Measurements from ENCODE around the gene CCDC90B. TPM values are rescaled to one million over a fixed set of nuclear protein-coding genes. Genes with fewer than 3 reads are reported as not detected.

CCDC90B gene
- total and polyA plus RNA-seq, 4 donors: 31.6 to 84.6 (median 36.8) TPM

DNA sequence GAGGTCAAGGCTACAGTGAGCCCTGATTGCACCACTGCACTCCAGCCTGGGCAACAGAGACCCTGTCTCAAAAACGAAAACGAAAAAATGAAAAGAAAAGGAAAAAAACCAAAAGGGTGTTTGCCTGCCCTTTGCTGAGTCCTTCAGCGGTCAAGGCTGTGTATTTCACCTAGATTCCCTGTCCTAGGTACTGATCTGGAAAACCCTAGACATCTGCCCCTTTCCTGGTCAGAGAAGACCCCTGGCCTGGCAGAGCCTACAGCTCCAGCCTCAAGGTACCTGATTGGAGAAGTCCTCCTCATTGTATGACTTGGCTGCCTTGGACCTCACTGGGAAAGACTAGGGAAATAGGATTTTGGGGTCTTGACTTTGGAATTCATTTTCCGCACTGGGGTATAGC, 8.0 kb upstream of the CCDC90B start:
- Histone ChIP-seq H3K4me3 (ENCODE audit: low read length in 2 of 2) (no peak overlapping the region), H3K4me1 (ENCODE audit: control insufficient read depth in 1 of 2, insufficient read depth in 2 of 2, low read length in 2 of 2) (no peaks in the 10 kb centered on the region), H3K9me3 (ENCODE audit: control insufficient read depth, low read length) (no peaks in the 10 kb centered on the region), H3K27ac (ENCODE audit: low read depth in 1 of 2, low read length in 2 of 2) (no peak overlapping the region), H3K36me3 (ENCODE audit: control insufficient read depth in 1 of 2, insufficient read depth in 2 of 2, low read length in 1 of 2) (no peaks in the 10 kb centered on the region), H3K27me3 (ENCODE audit: control insufficient read depth in 1 of 2, insufficient read depth in 2 of 2, low read length in 1 of 2) (no peaks in the 10 kb centered on the region)
- ATAC-seq (ENCODE audit: low FRiP score): no peak
- 88 to 90% methylated on average over 4 of the region's 4 CpGs for whole genome bisulfite sequencing, 2 donors
- DNase-seq: no peak
- intact Hi-C loops (cut with DNase I): loop anchor here (5.0 to 10.0 kb wide), 4 partner anchors 428 to 569 kb away; no protein-coding TSS in a partner anchor

DNA sequence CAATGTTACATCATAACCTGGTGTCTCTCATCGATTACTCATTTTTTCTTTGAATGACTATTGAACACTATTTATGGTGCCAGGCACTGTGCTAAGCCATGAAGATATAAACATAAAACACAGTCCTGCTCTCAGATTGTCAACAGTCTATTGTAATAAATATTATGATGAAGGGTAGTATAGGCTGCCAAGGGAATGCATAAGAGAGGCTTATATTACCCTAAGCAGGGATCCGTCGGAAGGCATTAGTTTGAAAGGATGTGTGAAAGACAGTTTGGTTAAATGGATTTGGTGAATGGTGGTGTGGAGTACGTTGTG, 7.2 kb upstream of the CCDC90B start:
- H3K27me3 ChIP-seq (ENCODE audit: control insufficient read depth in 1 of 2, insufficient read depth in 2 of 2, low read length in 1 of 2): no peaks in the 10 kb centered on the region
- 82 to 84% methylated on average over 4 of the region's 4 CpGs for WGBS, 2 donors
- H3K9me3 ChIP-seq (ENCODE audit: control insufficient read depth, low read length): no peaks in the 10 kb centered on the region
- H3K27ac ChIP-seq (ENCODE audit: low read depth in 1 of 2, low read length in 2 of 2): no peak overlapping the region
- H3K36me3 ChIP-seq (ENCODE audit: control insufficient read depth in 1 of 2, insufficient read depth in 2 of 2, low read length in 1 of 2): no peaks in the 10 kb centered on the region
- no peaks in the 10 kb centered on the region for H3K4me1 ChIP-seq (ENCODE audit: control insufficient read depth in 1 of 2, insufficient read depth in 2 of 2, low read length in 2 of 2)
- no peak overlapping the region for H3K4me3 ChIP-seq (ENCODE audit: low read length in 2 of 2)
- no peak for DNase-seq
- ATAC-seq (ENCODE audit: low FRiP score): no peak
- intact Hi-C loops (cut with DNase I): loop anchor here (5.0 to 10.0 kb wide), 4 partner anchors 429 to 569 kb away; no protein-coding TSS in a partner anchor

DNA sequence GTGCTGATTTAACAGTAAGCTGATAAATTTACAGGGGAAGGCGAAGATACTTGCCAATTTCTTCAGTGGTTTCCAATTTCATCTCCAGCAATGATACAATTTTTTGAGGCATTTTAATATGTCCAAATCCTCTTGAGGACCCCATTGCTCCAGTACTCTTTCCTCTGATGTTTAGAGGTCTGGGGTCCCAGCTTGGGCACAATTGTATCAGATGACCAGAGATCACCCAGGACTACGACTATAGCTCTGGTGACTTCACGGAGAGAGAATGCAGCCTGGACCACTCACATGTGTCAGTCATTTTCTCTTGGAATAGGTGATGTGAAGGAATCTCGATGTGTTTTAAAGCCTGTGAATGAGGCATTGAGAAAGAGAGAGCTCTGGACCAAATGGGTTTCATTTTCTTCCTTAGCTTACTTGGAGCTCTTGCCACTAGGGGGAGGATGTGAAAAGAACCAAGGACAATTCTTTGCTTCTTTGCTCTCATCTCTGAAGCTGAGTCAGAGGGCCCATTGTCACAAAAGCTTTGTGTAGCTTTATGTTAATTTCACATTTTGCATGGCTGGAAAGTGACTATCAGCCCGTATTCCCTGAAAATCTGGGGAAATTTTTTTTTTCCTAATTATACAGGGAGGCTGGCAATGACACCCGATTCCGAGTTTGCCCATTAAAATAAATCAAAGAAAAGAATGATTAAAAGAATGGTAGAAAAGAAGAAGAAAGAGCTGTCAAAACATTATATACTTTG, 6.7 kb upstream of the CCDC90B start:
- Histone ChIP-seq H3K27ac (ENCODE audit: low read depth in 1 of 2, low read length in 2 of 2) (no peak overlapping the region), H3K36me3 (ENCODE audit: control insufficient read depth in 1 of 2, insufficient read depth in 2 of 2, low read length in 1 of 2) (no peaks in the 10 kb centered on the region), H3K4me3 (ENCODE audit: low read length in 2 of 2) (no peak overlapping the region), H3K27me3 (ENCODE audit: control insufficient read depth in 1 of 2, insufficient read depth in 2 of 2, low read length in 1 of 2) (no peaks in the 10 kb centered on the region), H3K9me3 (ENCODE audit: control insufficient read depth, low read length) (no peaks in the 10 kb centered on the region), H3K4me1 (ENCODE audit: control insufficient read depth in 1 of 2, insufficient read depth in 2 of 2, low read length in 2 of 2) (no peaks in the 10 kb centered on the region)
- DNase-seq (no peak), ATAC-seq (ENCODE audit: low FRiP score) (peak; percentile 76)
- intact Hi-C loops (cut with DNase I): loop anchor here (5.0 to 10.0 kb wide), 4 partner anchors 429 to 568 kb away; no protein-coding TSS in a partner anchor
- WGBS, 2 donors: 43 to 49% methylated on average over 7 of the region's 7 CpGs

DNA sequence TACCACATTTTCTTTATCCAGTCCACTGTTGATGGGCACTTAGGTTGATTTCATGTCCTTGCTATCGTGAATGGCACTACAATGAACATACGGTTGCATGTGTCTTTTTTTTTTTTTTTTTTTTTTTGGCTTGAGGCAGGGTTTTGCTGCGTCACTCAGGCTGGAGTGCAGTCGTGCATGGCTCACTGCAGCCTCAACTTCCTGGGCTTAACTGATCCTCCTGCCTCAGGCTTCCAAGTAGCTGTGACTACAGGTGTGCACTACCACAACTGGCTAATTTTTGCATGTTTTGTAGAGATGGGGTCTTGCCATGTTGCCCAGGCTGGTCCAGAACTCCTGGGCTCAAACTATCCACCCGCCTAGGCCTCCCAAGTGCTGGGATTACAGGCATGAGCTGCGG, 1.5 kb upstream of the CCDC90B start:
- no peaks in the 10 kb centered on the region for H3K27me3 ChIP-seq (ENCODE audit: control insufficient read depth in 1 of 2, insufficient read depth in 2 of 2, low read length in 1 of 2)
- 94 to 96% methylated on average over 6 of the region's 6 CpGs for WGBS, 2 donors
- H3K4me1 ChIP-seq (ENCODE audit: control insufficient read depth in 1 of 2, insufficient read depth in 2 of 2, low read length in 2 of 2): peaks cover 0 to 5% of the 10 kb centered on the region in 2 donors
- H3K9me3 ChIP-seq (ENCODE audit: control insufficient read depth, low read length): no peaks in the 10 kb centered on the region
- no peak overlapping the region for H3K27ac ChIP-seq (ENCODE audit: low read depth in 1 of 2, low read length in 2 of 2)
- no peak for DNase-seq
- H3K4me3 ChIP-seq (ENCODE audit: low read length in 2 of 2): no peak overlapping the region
- no peak for ATAC-seq (ENCODE audit: low FRiP score)
- H3K36me3 ChIP-seq (ENCODE audit: control insufficient read depth in 1 of 2, insufficient read depth in 2 of 2, low read length in 1 of 2): no peaks in the 10 kb centered on the region
- intact Hi-C loops (cut with DNase I): loop anchor here (10.0 kb wide), 2 partner anchors 93 to 383 kb away; partner anchors contain the start of genes ANKRD42 (in 2 of the 2), DDIAS (in 1 of the 2) and PRCP (in 1 of the 2)

DNA sequence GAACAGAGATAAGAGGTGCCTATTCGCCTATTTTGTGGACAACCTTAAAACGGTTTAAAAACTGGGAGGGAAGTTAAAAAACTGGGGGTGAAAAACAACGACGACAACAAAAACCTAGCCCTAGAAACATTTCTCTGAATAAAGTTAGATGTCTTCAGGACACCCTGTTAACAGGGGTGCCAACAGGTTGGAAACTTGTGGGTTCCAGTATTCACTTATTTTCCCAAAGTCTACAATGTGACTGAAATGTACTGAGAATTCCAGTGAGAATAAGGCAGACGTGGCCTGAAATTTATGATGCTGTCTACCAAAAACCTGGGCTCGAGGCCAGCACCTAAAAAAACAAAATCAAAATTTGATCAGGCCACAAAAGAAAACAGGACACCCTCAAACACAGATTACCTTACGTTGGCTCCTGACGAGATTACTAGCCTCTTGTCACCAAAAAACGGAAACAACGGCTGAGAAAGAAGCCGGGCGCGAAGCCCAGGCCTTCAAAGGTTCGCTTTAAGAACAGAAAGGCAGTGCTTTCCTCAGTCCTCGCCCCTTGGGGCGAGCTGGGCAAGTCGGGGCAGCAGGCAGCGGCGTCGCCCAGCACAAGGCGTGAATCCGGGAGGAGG, 906 bp downstream of the CCDC90B start:
- intact Hi-C loops (cut with DNase I): loop anchor here (1.0 to 10.0 kb wide), 4 partner anchors 90 to 384 kb away; partner anchors contain the start of genes ANKRD42 (in 2 of the 2), DDIAS (in 2 of the 2), PCF11 (in 1 of the 2) and PRCP (in 1 of the 2)
- H3K4me1 ChIP-seq (ENCODE audit: control insufficient read depth in 1 of 2, insufficient read depth in 2 of 2, low read length in 2 of 2): peaks cover 0 to 5% of the 10 kb centered on the region in 2 donors
- WGBS, 2 donors: 1% methylated on average over 22 of the region's 22 CpGs

DNA sequence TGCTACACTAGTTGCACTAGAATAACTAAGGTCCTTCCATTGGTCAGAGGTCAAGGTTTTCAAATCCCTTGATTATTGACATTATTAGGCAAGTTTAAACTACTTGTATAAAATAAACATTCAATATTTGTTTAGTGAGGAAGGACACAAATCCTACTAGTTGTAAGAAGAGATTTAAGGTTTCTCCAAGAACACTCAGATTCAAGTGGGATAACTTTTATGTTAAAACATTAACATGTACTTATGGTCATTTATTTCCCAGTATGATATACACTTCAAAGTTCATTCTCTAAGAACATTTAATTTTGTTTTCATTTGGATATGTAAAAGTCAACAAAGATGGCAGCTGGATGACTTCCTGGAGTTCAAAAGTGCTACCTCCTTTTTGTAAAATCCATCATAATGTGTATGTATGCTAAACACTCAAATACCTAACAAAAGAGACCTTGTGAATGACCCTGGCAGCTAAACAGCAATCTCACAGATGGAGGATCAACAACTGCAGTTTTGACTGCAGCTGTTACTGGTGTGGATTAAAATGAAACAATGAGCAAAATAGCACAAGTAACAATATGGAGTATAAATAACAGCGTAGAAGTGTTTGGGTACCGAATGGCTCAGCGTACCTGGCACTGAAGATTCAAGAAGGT, 1.5 kb downstream of the CCDC90B start:
- peak overlapping the region in 1 of 2 donors; percentile 12 for H3K27ac ChIP-seq (ENCODE audit: low read depth in 1 of 2, low read length in 2 of 2)
- H3K4me1 ChIP-seq (ENCODE audit: control insufficient read depth in 1 of 2, insufficient read depth in 2 of 2, low read length in 2 of 2): peaks cover 0 to 5% of the 10 kb centered on the region in 2 donors
- DNase-seq: no peak
- H3K9me3 ChIP-seq (ENCODE audit: control insufficient read depth, low read length): no peaks in the 10 kb centered on the region
- peak overlapping the region; percentile 62 to 68 for H3K4me3 ChIP-seq (ENCODE audit: low read length in 2 of 2)
- 4 to 5% methylated on average over 3 of the region's 3 CpGs for WGBS, 2 donors
- H3K27me3 ChIP-seq (ENCODE audit: control insufficient read depth in 1 of 2, insufficient read depth in 2 of 2, low read length in 1 of 2): no peaks in the 10 kb centered on the region
- ATAC-seq (ENCODE audit: low FRiP score): no peak
- intact Hi-C loops (cut with DNase I): loop anchor here (1.0 to 10.0 kb wide), 4 partner anchors 90 to 383 kb away; partner anchors contain the start of genes ANKRD42 (in 2 of the 2), DDIAS (in 2 of the 2), PCF11 (in 1 of the 2) and PRCP (in 1 of the 2)
- no peaks in the 10 kb centered on the region for H3K36me3 ChIP-seq (ENCODE audit: control insufficient read depth in 1 of 2, insufficient read depth in 2 of 2, low read length in 1 of 2)

More for the DNA sequence above, 906 bp downstream of the CCDC90B start:
- Histone ChIP-seq H3K36me3 (ENCODE audit: control insufficient read depth in 1 of 2, insufficient read depth in 2 of 2, low read length in 1 of 2) (no peaks in the 10 kb centered on the region), H3K4me3 (ENCODE audit: low read length in 2 of 2) (peak overlapping the region; percentile 62 to 68), H3K27ac (ENCODE audit: low read depth in 1 of 2, low read length in 2 of 2) (peak overlapping the region; percentile 12 to 83), H3K27me3 (ENCODE audit: control insufficient read depth in 1 of 2, insufficient read depth in 2 of 2, low read length in 1 of 2) (no peaks in the 10 kb centered on the region), H3K9me3 (ENCODE audit: control insufficient read depth, low read length) (no peaks in the 10 kb centered on the region)
- DNase-seq (no peak), ATAC-seq (ENCODE audit: low FRiP score) (peak; percentile 85)

DNA sequence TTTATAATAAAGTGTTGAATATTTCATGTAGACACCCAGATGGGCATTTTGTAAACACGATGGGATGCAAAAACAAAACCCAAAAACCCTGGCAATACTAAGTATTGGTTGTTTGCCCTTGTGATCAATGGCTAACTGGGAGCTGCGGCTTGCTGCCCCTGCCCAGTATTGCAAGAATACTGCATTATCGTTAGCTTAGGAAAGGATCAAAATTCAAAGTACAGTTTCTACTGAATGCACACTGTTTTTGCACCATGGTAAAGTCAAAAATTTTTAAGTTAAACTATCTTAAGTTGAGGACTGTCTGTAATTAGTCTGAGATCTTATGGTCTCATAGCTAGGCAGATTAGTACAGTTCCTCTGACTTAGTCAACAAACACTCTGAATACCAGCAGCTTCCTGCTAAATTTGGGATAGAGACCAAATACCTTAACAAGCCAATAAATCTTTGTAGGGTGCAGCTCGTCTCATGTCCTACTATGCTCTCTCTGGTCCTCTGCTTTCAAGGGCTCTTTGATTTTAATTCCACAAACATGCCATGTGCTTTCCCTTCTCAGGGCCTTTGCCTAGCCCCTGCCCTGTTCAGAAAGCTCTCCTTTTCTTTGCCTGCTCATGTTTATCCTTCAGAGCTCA, 4.0 kb downstream of the CCDC90B start:
- Histone ChIP-seq H3K4me3 (ENCODE audit: low read length in 2 of 2) (no peak overlapping the region), H3K27me3 (ENCODE audit: control insufficient read depth in 1 of 2, insufficient read depth in 2 of 2, low read length in 1 of 2) (no peaks in the 10 kb centered on the region), H3K27ac (ENCODE audit: low read depth in 1 of 2, low read length in 2 of 2) (no peak overlapping the region), H3K4me1 (ENCODE audit: control insufficient read depth in 1 of 2, insufficient read depth in 2 of 2, low read length in 2 of 2) (peaks cover 0 to 5% of the 10 kb centered on the region in 2 donors), H3K36me3 (ENCODE audit: control insufficient read depth in 1 of 2, insufficient read depth in 2 of 2, low read length in 1 of 2) (no peaks in the 10 kb centered on the region), H3K9me3 (ENCODE audit: control insufficient read depth, low read length) (no peaks in the 10 kb centered on the region)
- WGBS, 2 donors: 55 to 56% methylated on average over 4 of the region's 4 CpGs
- intact Hi-C loops (cut with DNase I): loop anchor here (10.0 kb wide), 2 partner anchors 87 to 377 kb away; partner anchors contain the start of genes ANKRD42 (in 2 of the 2), DDIAS (in 1 of the 2) and PRCP (in 1 of the 2)
- no peak for ATAC-seq (ENCODE audit: low FRiP score)
- DNase-seq: no peak

DNA sequence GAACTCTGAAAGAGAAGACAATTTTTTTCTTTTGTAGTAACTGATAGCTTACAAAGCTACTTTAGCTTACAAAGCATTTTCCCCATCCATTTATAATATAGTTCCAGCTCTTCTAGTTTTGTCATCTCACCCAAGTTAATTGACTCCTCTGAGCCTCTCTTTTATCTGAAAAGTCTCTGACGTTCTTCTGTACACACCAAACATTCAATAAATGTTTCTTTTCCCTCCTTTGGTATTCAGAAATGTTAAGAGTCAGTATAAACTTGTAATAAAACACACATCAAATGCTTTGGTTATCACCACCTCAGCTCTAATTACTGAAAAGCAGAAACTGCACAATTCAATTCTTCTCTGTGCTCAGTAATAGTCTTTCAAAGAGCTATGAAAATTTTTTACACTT, 5.9 kb downstream of the CCDC90B start:
- Histone ChIP-seq H3K27ac (ENCODE audit: low read depth in 1 of 2, low read length in 2 of 2) (no peak overlapping the region), H3K9me3 (ENCODE audit: control insufficient read depth, low read length) (no peaks in the 10 kb centered on the region), H3K4me3 (ENCODE audit: low read length in 2 of 2) (no peak overlapping the region), H3K36me3 (ENCODE audit: control insufficient read depth in 1 of 2, insufficient read depth in 2 of 2, low read length in 1 of 2) (no peaks in the 10 kb centered on the region), H3K27me3 (ENCODE audit: control insufficient read depth in 1 of 2, insufficient read depth in 2 of 2, low read length in 1 of 2) (no peaks in the 10 kb centered on the region), H3K4me1 (ENCODE audit: control insufficient read depth in 1 of 2, insufficient read depth in 2 of 2, low read length in 2 of 2) (peaks cover 0 to 5% of the 10 kb centered on the region in 2 donors)
- DNase-seq: no peak
- intact Hi-C loops (cut with DNase I): loop anchor here (10.0 kb wide), 2 partner anchors 85 to 375 kb away; partner anchors contain the start of genes ANKRD42 (in 2 of the 2), DDIAS (in 1 of the 2) and PRCP (in 1 of the 2)
- no peak for ATAC-seq (ENCODE audit: low FRiP score)
- 32 to 58% methylated on average over 1 of the region's 1 CpG for WGBS, 2 donors
